Measurements from ENCODE around the gene TGM1. TPM values are rescaled to one million over a fixed set of nuclear protein-coding genes. Genes with fewer than 3 reads are reported as not detected.
"Not testable (repeated sequence)": the region's sequence is repeated elsewhere in the genome, so short reads cannot be mapped to it uniquely, and the experiment has no call there.

The TGM1 gene
- total RNA-seq, 2 experiments from 2014 or later = 5.7 to 5.8 TPM

- Mint-ChIP-seq H3K36me3 (peaks cover 69% of the 10 kb centered on the region), H3K4me3 (no peak overlapping the region), H3K9me3 (peaks cover 7% of the 10 kb centered on the region), H3K27me3 (no peaks in the 10 kb centered on the region), H3K4me1 (peaks cover 26% of the 10 kb centered on the region), H3K27ac (no peak overlapping the region)
- no peak for DNase-seq
- POLR2A ChIA-PET = interaction anchor here (0.6 to 1.7 kb wide), 3 partner anchors 9 to 48 kb away, joined by 3 to 8 read pairs (median 3); no protein-coding TSS in a partner anchor
- no peak for ATAC-seq (ENCODE audit: low read depth)
Observed at GRCh38 chr14:24207625-24208024, 55.4 kb downstream of the TGM1 start.

DNA sequence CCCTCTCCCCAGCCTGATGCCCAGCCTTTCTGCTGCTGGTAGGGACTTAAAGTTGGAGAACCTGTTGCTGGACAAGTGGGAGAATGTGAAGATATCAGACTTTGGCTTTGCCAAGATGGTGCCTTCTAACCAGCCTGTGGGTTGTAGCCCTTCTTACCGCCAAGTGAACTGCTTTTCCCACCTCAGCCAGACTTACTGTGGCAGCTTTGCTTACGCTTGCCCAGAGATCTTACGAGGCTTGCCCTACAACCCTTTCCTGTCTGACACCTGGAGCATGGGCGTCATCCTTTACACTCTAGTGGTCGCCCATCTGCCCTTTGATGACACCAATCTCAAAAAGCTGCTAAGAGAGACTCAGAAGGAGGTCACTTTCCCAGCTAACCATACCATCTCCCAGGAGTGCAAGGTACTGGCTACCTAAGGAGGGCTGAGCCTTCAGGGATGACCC, 55.8 kb downstream of the TGM1 start:
- no peak for ATAC-seq (ENCODE audit: low read depth)

GRCh38 chr14:24206260-24207103, 56.5 kb downstream of the TGM1 start:
- peaks cover 19% of the 10 kb centered on the region for H3K4me1 Mint-ChIP-seq
- H3K36me3 Mint-ChIP-seq = peaks cover 75% of the 10 kb centered on the region
- no peak overlapping the region for H3K27ac Mint-ChIP-seq
- POLR2A ChIA-PET = interaction anchor here (1.0 to 1.7 kb wide), 3 partner anchors 8 to 22 kb away, joined by 3 to 8 read pairs (median 7); partner anchors contain the start of gene TM9SF1
- DNase-seq (no peak), ATAC-seq (ENCODE audit: low read depth) (no peak)
- no peak overlapping the region for H3K4me3 Mint-ChIP-seq
- H3K27me3 Mint-ChIP-seq = no peaks in the 10 kb centered on the region
- H3K9me3 Mint-ChIP-seq = peaks cover 13% of the 10 kb centered on the region

More for the DNA sequence above, 55.8 kb downstream of the TGM1 start:
- Mint-ChIP-seq H3K4me1 (peaks cover 24% of the 10 kb centered on the region), H3K4me3 (no peak overlapping the region), H3K27me3 (no peaks in the 10 kb centered on the region), H3K27ac (no peak overlapping the region), H3K9me3 (peaks cover 9% of the 10 kb centered on the region), H3K36me3 (peaks cover 72% of the 10 kb centered on the region)
- no peak for DNase-seq
- POLR2A ChIA-PET = interaction anchor here (1.0 to 1.7 kb wide), 2 partner anchors 9 to 21 kb away, joined by 3 to 8 read pairs; no protein-coding TSS in a partner anchor

- DNase-seq = no peak
- Mint-ChIP-seq H3K27ac (no peak overlapping the region), H3K27me3 (no peaks in the 10 kb centered on the region), H3K9me3 (peaks cover 15% of the 10 kb centered on the region), H3K4me1 (peaks cover 11% of the 10 kb centered on the region), H3K36me3 (peaks cover 79% of the 10 kb centered on the region), H3K4me3 (no peak overlapping the region)
- POLR2A ChIA-PET = interaction anchor here (0.7 to 2.1 kb wide), 2 partner anchors 8 to 238 kb away, joined by 3 to 6 read pairs; partner anchors contain the start of genes CHMP4A and SDR39U1
- no peak for ATAC-seq (ENCODE audit: low read depth)
Observed at GRCh38 chr14:24204163-24205146, 58.5 kb downstream of the TGM1 start.

- Mint-ChIP-seq H3K9me3 (peaks cover 18% of the 10 kb centered on the region), H3K4me1 (peaks cover 15% of the 10 kb centered on the region), H3K36me3 (peaks cover 84% of the 10 kb centered on the region)
- H3K4me3 Mint-ChIP-seq; ATAC-seq (ENCODE audit: low read depth); H3K27me3 Mint-ChIP-seq; DNase-seq; H3K27ac Mint-ChIP-seq: not testable (repeated sequence)
- POLR2A ChIA-PET = interaction anchor here (2.1 kb wide), 1 partner anchor 9 kb away, joined by 6 read pairs; the partner anchor contains the start of gene CHMP4A
Observed at GRCh38 chr14:24203249-24203886, 59.6 kb downstream of the TGM1 start.

- not testable (repeated sequence) for H3K27me3 Mint-ChIP-seq; H3K27ac Mint-ChIP-seq; H3K4me3 Mint-ChIP-seq; DNase-seq; ATAC-seq (ENCODE audit: low read depth)
- POLR2A ChIA-PET = interaction anchor here (0.6 to 2.1 kb wide), 2 partner anchors 10 to 27 kb away, joined by 5 to 6 read pairs; partner anchors contain the start of gene CHMP4A
- Mint-ChIP-seq H3K36me3 (peaks cover 78% of the 10 kb centered on the region), H3K4me1 (peaks cover 19% of the 10 kb centered on the region), H3K9me3 (peaks cover 18% of the 10 kb centered on the region)
Observed at GRCh38 chr14:24202538-24202937, 60.4 kb downstream of the TGM1 start.

Other genes starting within 250 kb of the TGM1 start
- gene CARMIL3, start 211.2 kb downstream of the TGM1 start, total RNA-seq = under 1 TPM; 0.80 to 0.91 TPM
- under 1 TPM in 1 of 2 experiments, not detected in 1; 0.14 TPM for gene CPNE6, start 191.6 kb downstream of the TGM1 start, total RNA-seq
- gene PCK2, start 168.9 kb downstream of the TGM1 start, total RNA-seq = 10 to 100 TPM; 47.4 to 50.6 TPM
- gene DCAF11, start 148.4 kb downstream of the TGM1 start, total RNA-seq = 100 to 1,000 TPM; 100 to 105 TPM
- gene NRL, start 148.2 kb downstream of the TGM1 start, total RNA-seq = 1 to 10 TPM; 3.3 to 3.4 TPM
- 1 to 10 TPM; 1.3 to 1.7 TPM for gene FITM1, start 132.5 kb downstream of the TGM1 start, total RNA-seq
- 100 to 1,000 TPM; 430 to 443 TPM for gene PSME1, start 127.0 kb downstream of the TGM1 start, total RNA-seq
- gene EMC9, start 121.6 kb downstream of the TGM1 start, total RNA-seq = 10 to 100 TPM; 41.6 to 43.9 TPM
- 100 to 1,000 TPM; 406 to 414 TPM for gene PSME2, start 116.6 kb downstream of the TGM1 start, total RNA-seq
- 100 to 1,000 TPM; 131 to 153 TPM for gene RNF31, start 115.7 kb downstream of the TGM1 start, total RNA-seq
- 100 to 1,000 TPM; 234 to 252 TPM for gene IRF9, start 101.9 kb downstream of the TGM1 start, total RNA-seq
- 10 to 100 TPM; 55.1 to 60.7 TPM for gene REC8, start 91.1 kb downstream of the TGM1 start, total RNA-seq
- 10 to 100 TPM; 32.2 to 33.0 TPM for gene IPO4, start 74.4 kb downstream of the TGM1 start, total RNA-seq
- gene TM9SF1, start 67.7 kb downstream of the TGM1 start, total RNA-seq = 10 to 100 TPM; 28.9 to 29.6 TPM
- gene TSSK4, start 57.5 kb downstream of the TGM1 start, total RNA-seq = under 1 TPM; 0.43 to 0.53 TPM
- gene CHMP4A, start 49.7 kb downstream of the TGM1 start, total RNA-seq = 10 to 100 TPM; 93.6 to 97.8 TPM
- 10 to 100 TPM; 11.9 to 15.4 TPM for gene MDP1, start 47.1 kb downstream of the TGM1 start, total RNA-seq
- 100 to 1,000 TPM; 179 to 196 TPM for gene NEDD8, start 30.8 kb downstream of the TGM1 start, total RNA-seq
- gene GMPR2, start 30.2 kb downstream of the TGM1 start, total RNA-seq = 10 to 100 TPM; 76.6 to 82.2 TPM
- 100 to 1,000 TPM; 122 to 124 TPM for gene TINF2, start 20.6 kb downstream of the TGM1 start, total RNA-seq
- 10 to 100 TPM; 42.1 to 48.8 TPM for gene RABGGTA, start 8.4 kb upstream of the TGM1 start, total RNA-seq
- 10 to 100 TPM; 36.0 to 41.9 TPM for gene DHRS1, start 36.6 kb upstream of the TGM1 start, total RNA-seq
- 10 to 100 TPM; 28.7 to 31.1 TPM for gene NOP9, start 36.7 kb upstream of the TGM1 start, total RNA-seq
- 10 to 100 TPM; 33.7 to 34.8 TPM for gene CIDEB, start 44.8 kb upstream of the TGM1 start, total RNA-seq
- 10 to 100 TPM; 19.4 to 21.2 TPM for gene LTB4R2, start 47.0 kb upstream of the TGM1 start, total RNA-seq
- 10 to 100 TPM; 27.0 to 27.8 TPM for gene LTB4R, start 48.3 kb upstream of the TGM1 start, total RNA-seq
- gene ADCY4, start 71.9 kb upstream of the TGM1 start, total RNA-seq = 1 to 10 TPM; 4.4 to 6.3 TPM
- gene RIPK3, start 76.8 kb upstream of the TGM1 start, total RNA-seq = 10 to 100 TPM; 41.1 to 43.7 TPM
- gene NFATC4, start 105.0 kb upstream of the TGM1 start, total RNA-seq = not detected
- gene NYNRIN, start 135.8 kb upstream of the TGM1 start, total RNA-seq = under 1 TPM; 0.34 to 0.42 TPM
- 1 to 10 TPM; 3.2 to 3.8 TPM for gene CBLN3, start 166.5 kb upstream of the TGM1 start, total RNA-seq
- 100 to 1,000 TPM; 104 to 105 TPM for gene KHNYN, start 166.8 kb upstream of the TGM1 start, total RNA-seq
- 10 to 100 TPM; 75.7 to 79.5 TPM for gene SDR39U1, start 179.6 kb upstream of the TGM1 start, total RNA-seq
- gene CMA1, start 245.1 kb upstream of the TGM1 start, total RNA-seq = under 1 TPM; 0.33 to 0.51 TPM